ENCODE measurements around the gene POLE. TPM values are rescaled to one million over a fixed set of nuclear protein-coding genes. Genes with fewer than 3 reads are reported as not detected.

The POLE gene
- total RNA-seq, 1 experiment from 2014 or later: 147 TPM

- Mint-ChIP-seq H3K27me3 (ENCODE audit: low read depth) (peaks cover 54% of the 10 kb centered on the region), H3K36me3 (ENCODE audit: insufficient read depth in 1 of 3, low read depth in 3 of 3) (peaks cover 8 to 15% (median 10%) of the 10 kb centered on the region in 3 experiments), H3K4me1 (peaks cover 5 to 15% of the 10 kb centered on the region in 2 experiments), H3K4me3 (no peak overlapping the region), H3K27ac (no peak overlapping the region), H3K9me3 (peaks cover 21 to 23% of the 10 kb centered on the region in 2 experiments)
- peaks cover 27% of the 10 kb centered on the region for H3K27me3 ChIP-seq (ENCODE audit: insufficient read depth, low read length)
- WGBS (ENCODE audit: extremely low coverage, insufficient read length, low lambda C conversion rate): no CpG with 5 or more reads among the region's 53 CpGs
- H2BK120ac ChIP-seq (ENCODE audit: low read depth, low read length, poor library complexity, severe bottlenecking): no peak overlapping the region
- TF ChIP-seq CTCF (conservative IDR thresholded peaks at IDR 0.05): no peak
- no peak overlapping the region for H3K4ac ChIP-seq (ENCODE audit: low read depth, low read length)
- peaks cover 20% of the 10 kb centered on the region for H3K9me3 ChIP-seq (ENCODE audit: control insufficient read depth, low read depth, low read length)
- H3K4me1 ChIP-seq (ENCODE audit: insufficient read depth, low read length): no peaks in the 10 kb centered on the region
- H3K79me1 ChIP-seq (ENCODE audit: insufficient read depth, low read depth, low read length, poor library complexity, severe bottlenecking): no peaks in the 10 kb centered on the region
- H3T11ph ChIP-seq (ENCODE audit: low read length): no peak overlapping the region
- H4K5ac ChIP-seq (ENCODE audit: insufficient read length, low read depth, low read length): no peak overlapping the region
- no peak overlapping the region for H2BK12ac ChIP-seq (ENCODE audit: insufficient read length, low read depth, low read length)
- H2AFZ ChIP-seq (ENCODE audit: low read length): no peak overlapping the region
- no peak overlapping the region for H2AK5ac ChIP-seq (ENCODE audit: insufficient read length, low read length)
- no peaks in the 10 kb centered on the region for H3K23me2 ChIP-seq (ENCODE audit: insufficient read length, low read depth, low read length, poor library complexity, severe bottlenecking)
- H3K18ac ChIP-seq (ENCODE audit: insufficient read length, low read depth, low read length): no peak overlapping the region
- no peak overlapping the region for H2BK5ac ChIP-seq (ENCODE audit: insufficient read length, low read length)
- H4K91ac ChIP-seq (ENCODE audit: insufficient read length, low read depth, low read length): no peak overlapping the region
- no peaks in the 10 kb centered on the region for H4K20me1 ChIP-seq (ENCODE audit: control insufficient read depth, insufficient read depth, insufficient read length)
- H3K23ac ChIP-seq (ENCODE audit: insufficient read length, low read depth, low read length): no peak overlapping the region
- no peak for DNase-seq
- H3K4me2 ChIP-seq (ENCODE audit: insufficient read depth, insufficient read length, low read length): no peak overlapping the region
- H2BK20ac ChIP-seq (ENCODE audit: low read depth, low read length, poor library complexity, severe bottlenecking): no peak overlapping the region
- no peak overlapping the region for H3K14ac ChIP-seq (ENCODE audit: insufficient read depth, low read length)
- no peak overlapping the region for H3K9ac ChIP-seq (ENCODE audit: extremely low read depth, insufficient read length, low read length)
- H3K56ac ChIP-seq (ENCODE audit: insufficient read length, low read depth, low read length): no peak overlapping the region
- H4K8ac ChIP-seq (replicated peaks; ENCODE audit: insufficient read length, low read depth, low read length): no peak overlapping the region
- no peak overlapping the region for H2BK15ac ChIP-seq (ENCODE audit: low read depth, low read length)
- H3K27ac ChIP-seq (ENCODE audit: insufficient read length, low read depth, low read length): no peak overlapping the region
- H3K79me2 ChIP-seq (ENCODE audit: insufficient read depth, low read length): no peaks in the 10 kb centered on the region
These were observed 67.6 kb downstream of the POLE start for GRCh38 chr12:132619386-132620112.

All from H9 (cell line).